C4-2B (cell line): ENCODE results near the gene WDR62.

Source experiments
- CTCF ChIP-seq: fragments of 450-650 bp; conservative IDR thresholded peaks from 2 replicates; pipeline ENCODE4 v1.5.1; 2017; ENCODE audit warnings: mild to moderate bottlenecking
- ZFX ChIP-seq: fragments of 450-650 bp; IDR thresholded peaks from 2 replicates; pipeline ENCODE4 v1.6.1; 2017

- TF ChIP-seq CTCF (no peak), ZFX (no peak)
Observed at GRCh38 chr19:36128392-36128736, 73.7 kb downstream of the WDR62 start.
